ENCODE results near the gene NRTN. TPM values are rescaled to one million over a fixed set of nuclear protein-coding genes. Genes with fewer than 3 reads are reported as not detected.

Gene NRTN, protein sequence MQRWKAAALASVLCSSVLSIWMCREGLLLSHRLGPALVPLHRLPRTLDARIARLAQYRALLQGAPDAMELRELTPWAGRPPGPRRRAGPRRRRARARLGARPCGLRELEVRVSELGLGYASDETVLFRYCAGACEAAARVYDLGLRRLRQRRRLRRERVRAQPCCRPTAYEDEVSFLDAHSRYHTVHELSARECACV
- total RNA-seq (2021; ENCODE audit: unreplicated experiment) (0.80 TPM), Bru-seq, nascent RNA (percentile 20 among the genes with signal in this experiment), BruChase-seq, experiment 1, labeled RNA remaining after a 2-hour chase (percentile 17 among the genes with signal in this experiment), BruChase-seq, experiment 2, labeled RNA remaining after a 6-hour chase (percentile 17 among the genes with signal in this experiment)
- polyA plus RNA-seq (2012; ENCODE audit: insufficient read length): 1.7 TPM
- long read RNA-seq, partial matches to known transcripts: 0 of 2 reads
- long read RNA-seq, other reads (novel, unspliced or antisense): 2 of 2 reads

DNA sequence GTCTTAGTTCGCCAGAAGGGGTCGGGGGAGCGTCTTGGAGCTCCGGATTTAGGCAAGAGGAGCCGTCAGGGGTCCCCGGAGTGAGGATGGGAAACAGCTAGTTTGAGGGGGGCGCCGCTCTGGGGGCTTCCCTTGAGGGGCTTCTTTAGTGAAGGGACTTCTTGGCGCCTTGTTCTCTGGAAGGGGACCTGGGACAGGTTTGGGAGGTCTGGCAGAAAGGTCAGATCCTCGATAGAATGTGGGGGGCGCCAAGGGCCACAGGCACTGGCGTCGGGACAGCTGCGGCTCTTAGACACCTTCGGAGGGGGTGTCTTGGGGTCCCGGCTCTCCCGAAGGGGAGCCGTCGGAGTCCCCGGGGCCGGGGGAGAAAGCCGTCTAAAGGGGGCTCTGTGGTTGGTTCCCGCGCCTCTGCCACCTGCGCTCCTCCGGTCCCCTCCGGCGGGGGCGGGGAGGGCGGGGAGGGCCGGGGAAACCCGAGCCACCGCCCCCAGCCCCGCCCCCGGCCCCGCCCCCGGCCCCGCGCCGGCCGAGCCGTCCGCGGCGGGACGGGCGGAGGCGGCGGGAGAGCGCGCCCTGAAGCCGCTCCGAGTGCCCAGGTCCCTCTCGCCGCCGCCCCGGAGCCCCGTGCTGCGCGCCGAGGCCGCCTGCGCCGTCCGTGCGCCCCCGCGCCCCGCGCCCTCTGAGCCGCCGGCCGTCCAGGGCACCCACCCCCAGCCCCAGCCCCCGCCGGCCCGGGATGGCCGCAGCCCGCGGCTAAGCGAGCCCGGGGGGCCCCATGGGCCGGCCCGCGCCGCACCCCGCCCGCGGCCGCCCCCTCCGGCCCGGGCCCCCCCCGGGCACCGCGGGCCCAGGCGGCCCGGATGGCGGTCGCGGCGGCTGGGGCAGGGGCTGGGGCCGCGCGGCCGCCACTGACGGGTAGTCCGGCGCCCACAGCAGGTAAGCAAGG lies at the start of gene NRTN:
Gene NRTN (plus strand): TSS at position 552 of the 946 bp plus-strand sequence. CDS start 19,099 bp downstream, outside the sequence.
- Histone ChIP-seq H3K4me3 (ENCODE audit: low read depth in 2 of 2, low read length in 2 of 2) (peak within 1 kb of the TSS; percentile 30 to 54), H3K27me3 (ENCODE audit: control insufficient read depth, insufficient read depth, low read length) (no peaks in the 10 kb centered on the region), H3K4me1 (ENCODE audit: control insufficient read depth, insufficient read depth, low read length) (peaks cover 4% of the 10 kb centered on the region), H3K36me3 (ENCODE audit: control insufficient read depth, insufficient read depth, low read length) (no peaks in the 10 kb centered on the region), H3K9me3 (ENCODE audit: control insufficient read depth, insufficient read depth, low read depth, low read length) (no peaks in the 10 kb centered on the region), H3K27ac (ENCODE audit: low read length) (no peak within 1 kb of the TSS)
- BruUV-seq (replicated peaks): no TSS peak
- intact Hi-C loops (cut with micrococcal nuclease; ENCODE audit: unreplicated experiment): loop anchor here (10.0 kb wide), 1 partner anchor 90 kb away; no protein-coding TSS in a partner anchor
- ATAC-seq: peak; percentile 55
- no peak for DNase-seq (ENCODE audit: low read depth, low spot score)
- in situ Hi-C loops (cut with HindIII; ENCODE audit: low pct_unique_long_range_greater_than_20kb, low sequenced_read_pairs): no loop called here
- TF ChIP-seq POLR2AphosphoS5 (IDR thresholded peaks at IDR 0.05; ENCODE audit: low read depth, low read length) (no peak), SIN3A (IDR thresholded peaks at IDR 0.05; ENCODE audit: borderline replicate concordance, insufficient read depth, low read depth, low read length) (no peak), REST (IDR thresholded peaks at IDR 0.05; ENCODE audit: insufficient read depth in 1 of 2, low read depth in 2 of 2, low read length in 1 of 2) (no peak), TCF7L2 (IDR thresholded peaks at IDR 0.05; ENCODE audit: low read depth, low read length) (no peak), CTCF (IDR thresholded peaks at IDR 0.05) (no peak)
- ChIA-PET POLR2A (no interaction called here), CTCF (interaction anchor here (0.5 to 1.3 kb wide), 8 partner anchors 11 to 245 kb away, joined by 3 to 6 read pairs (median 4); partner anchors contain the start of gene NDUFA11)

GRCh38 chr19:5762608-5763217 lies 42.2 kb upstream of the NRTN start:
- no peaks in the 10 kb centered on the region for H3K4me1 ChIP-seq (ENCODE audit: control insufficient read depth, insufficient read depth, low read length)
- DNase-seq (ENCODE audit: low read depth, low spot score): no peak
- no peak overlapping the region for H3K4me3 ChIP-seq (ENCODE audit: low read depth in 2 of 2, low read length in 2 of 2)
- H3K9me3 ChIP-seq (ENCODE audit: control insufficient read depth, insufficient read depth, low read depth, low read length): no peaks in the 10 kb centered on the region
- no peak overlapping the region for H3K27ac ChIP-seq (ENCODE audit: low read length)
- ChIA-PET POLR2A (no interaction called here), CTCF (no interaction called here)
- TF ChIP-seq TCF7L2 (IDR thresholded peaks at IDR 0.05; ENCODE audit: low read depth, low read length) (no peak), POLR2AphosphoS5 (IDR thresholded peaks at IDR 0.05; ENCODE audit: low read depth, low read length) (no peak), REST (IDR thresholded peaks at IDR 0.05; ENCODE audit: insufficient read depth in 1 of 2, low read depth in 2 of 2, low read length in 1 of 2) (no peak), SIN3A (IDR thresholded peaks at IDR 0.05; ENCODE audit: borderline replicate concordance, insufficient read depth, low read depth, low read length) (no peak), CTCF (IDR thresholded peaks at IDR 0.05) (no peak)
- BruUV-seq (replicated peaks): no TSS peak
- in situ Hi-C loops (cut with HindIII; ENCODE audit: low pct_unique_long_range_greater_than_20kb, low sequenced_read_pairs): no loop called here
- H3K36me3 ChIP-seq (ENCODE audit: control insufficient read depth, insufficient read depth, low read length): no peaks in the 10 kb centered on the region
- H3K27me3 ChIP-seq (ENCODE audit: control insufficient read depth, insufficient read depth, low read length): no peaks in the 10 kb centered on the region
- intact Hi-C loops (cut with micrococcal nuclease; ENCODE audit: unreplicated experiment): no loop called here
- no peak for ATAC-seq
